ENCODE data around the gene GPI. TPM values are rescaled to one million over a fixed set of nuclear protein-coding genes. Genes with fewer than 3 reads are reported as not detected.
A peak's percentile ranks its signal among the peaks of the same experiment; 100 is the strongest.

GPI gene
- 100 to 1,000 TPM; 661 to 697 TPM for total RNA-seq

DNA sequence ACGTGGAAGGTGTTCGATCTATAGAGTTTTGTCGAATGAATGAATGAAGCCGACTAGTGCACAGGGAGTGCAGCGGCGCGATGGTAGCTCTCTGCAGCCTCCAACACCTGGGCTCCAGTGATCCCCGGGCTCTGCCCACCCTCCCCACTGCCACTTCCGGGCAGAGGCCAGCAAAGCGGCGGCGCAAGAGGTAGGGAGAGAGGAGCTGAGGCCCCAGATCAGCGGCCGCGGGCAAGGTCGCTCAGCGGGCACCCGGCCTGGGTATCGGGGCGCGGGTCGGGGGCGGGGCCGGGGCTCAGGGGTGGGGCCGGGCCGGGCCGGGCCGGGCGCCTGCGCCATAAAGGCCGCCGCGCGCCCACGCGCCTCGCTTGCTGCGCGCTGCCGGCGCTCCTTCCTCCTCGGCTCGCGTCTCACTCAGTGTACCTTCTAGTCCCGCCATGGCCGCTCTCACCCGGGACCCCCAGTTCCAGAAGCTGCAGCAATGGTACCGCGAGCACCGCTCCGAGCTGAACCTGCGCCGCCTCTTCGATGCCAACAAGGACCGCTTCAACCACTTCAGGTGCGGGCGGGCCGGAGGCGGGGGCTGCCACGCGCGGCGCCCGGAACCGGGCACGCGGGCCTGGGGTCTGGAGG lies at the start of gene GPI:
Gene GPI, plus strand, starts transcription at position 367 of the 633 bp plus-strand sequence. Its CDS starts 71 bp downstream, at position 438.
- Mint-ChIP-seq H3K27ac (peak within 1 kb of the TSS; percentile 91), H3K4me1 (ENCODE audit: low read depth) (peaks cover 62% of the 10 kb centered on the region), H3K9me3 (ENCODE audit: insufficient read depth) (no peaks in the 10 kb centered on the region), H3K27me3 (ENCODE audit: low read depth) (no peaks in the 10 kb centered on the region), H3K36me3 (ENCODE audit: low read depth) (peaks cover 44% of the 10 kb centered on the region), H3K4me3 (peak within 1 kb of the TSS; percentile 91)
- CTCF ChIA-PET = interaction anchor here (1.3 to 3.3 kb wide), 3 partner anchors 14 to 66 kb away, joined by 4 to 13 read pairs (median 6); no protein-coding TSS in a partner anchor
- peak; percentile 71 for DNase-seq
- POLR2A ChIA-PET = interaction anchor here (0.9 to 2.1 kb wide), 6 partner anchors 8 to 63 kb away, joined by 3 to 7 read pairs (median 6); partner anchors contain the start of gene UBA2
- peak; percentile 92 for ATAC-seq

DNA sequence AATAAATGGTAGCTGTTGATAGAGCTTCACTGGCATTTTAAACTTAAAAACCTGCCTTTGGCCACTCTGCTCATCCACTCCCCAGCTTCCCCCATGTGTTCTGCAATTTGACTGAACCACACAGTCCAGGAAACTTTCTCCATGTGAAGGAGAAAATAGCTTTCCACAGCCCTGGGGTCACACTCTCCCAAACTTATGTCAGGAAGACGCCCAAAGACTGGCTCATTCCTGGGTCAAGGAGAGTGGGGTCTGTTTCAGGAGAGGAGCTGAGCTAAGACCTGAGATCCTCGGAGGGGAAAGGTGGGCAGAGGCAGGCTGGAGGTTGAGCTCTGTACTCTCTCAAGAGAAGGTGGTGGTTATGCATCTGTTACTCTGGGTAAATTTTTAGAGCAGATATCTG lies 48.7 kb upstream of the GPI start:
- Mint-ChIP-seq H3K27ac (no peak overlapping the region), H3K27me3 (ENCODE audit: low read depth) (no peaks in the 10 kb centered on the region), H3K4me3 (no peak overlapping the region), H3K4me1 (ENCODE audit: low read depth) (peaks cover 13% of the 10 kb centered on the region), H3K36me3 (ENCODE audit: low read depth) (peaks cover 3% of the 10 kb centered on the region), H3K9me3 (ENCODE audit: insufficient read depth) (no peaks in the 10 kb centered on the region)
- DNase-seq (no peak), ATAC-seq (no peak)
- ChIA-PET POLR2A (no interaction called here), CTCF (interaction anchor here (0.8 kb wide), 1 partner anchor 46 kb away, joined by 3 read pairs; no protein-coding TSS in a partner anchor)

DNA sequence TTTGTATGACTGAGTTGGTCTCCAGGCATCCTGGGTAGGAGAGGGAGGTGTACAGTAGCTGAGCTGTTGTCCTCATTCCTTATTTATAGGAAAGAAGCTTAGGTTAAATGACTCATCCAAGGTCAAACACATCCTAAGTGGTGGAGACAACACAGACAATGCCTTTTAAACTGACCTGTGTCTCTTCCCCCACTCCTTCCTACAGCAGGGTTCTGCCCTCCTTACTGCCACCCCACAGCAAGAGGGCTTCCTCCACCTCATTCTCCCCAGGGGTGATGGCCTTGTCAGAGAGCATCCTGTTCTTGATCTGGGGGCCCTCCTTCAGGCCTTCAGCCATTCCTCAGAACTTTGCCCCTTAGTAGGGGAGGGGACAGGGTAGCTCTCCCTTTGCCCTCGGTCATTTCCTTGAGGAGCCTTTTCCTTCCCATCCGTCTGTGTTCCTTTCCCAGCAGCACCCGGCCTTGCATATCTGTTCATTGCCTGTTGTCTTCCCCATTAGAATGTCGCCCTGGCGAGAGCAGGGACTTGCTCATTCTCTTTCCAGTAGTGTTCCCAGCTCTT lies 48.2 kb upstream of the GPI start:
- peaks cover 13% of the 10 kb centered on the region for H3K4me1 Mint-ChIP-seq (ENCODE audit: low read depth)
- DNase-seq (no peak), ATAC-seq (no peak)
- POLR2A ChIA-PET = interaction anchor here (0.9 kb wide), 1 partner anchor 13 kb away, joined by 3 read pairs; no protein-coding TSS in a partner anchor
- H3K4me3 Mint-ChIP-seq = no peak overlapping the region
- H3K27me3 Mint-ChIP-seq (ENCODE audit: low read depth) = no peaks in the 10 kb centered on the region
- peaks cover 3% of the 10 kb centered on the region for H3K36me3 Mint-ChIP-seq (ENCODE audit: low read depth)
- H3K9me3 Mint-ChIP-seq (ENCODE audit: insufficient read depth) = no peaks in the 10 kb centered on the region
- no peak overlapping the region for H3K27ac Mint-ChIP-seq
- CTCF ChIA-PET = interaction anchor here (0.8 kb wide), 1 partner anchor 47 kb away, joined by 3 read pairs; no protein-coding TSS in a partner anchor

DNA sequence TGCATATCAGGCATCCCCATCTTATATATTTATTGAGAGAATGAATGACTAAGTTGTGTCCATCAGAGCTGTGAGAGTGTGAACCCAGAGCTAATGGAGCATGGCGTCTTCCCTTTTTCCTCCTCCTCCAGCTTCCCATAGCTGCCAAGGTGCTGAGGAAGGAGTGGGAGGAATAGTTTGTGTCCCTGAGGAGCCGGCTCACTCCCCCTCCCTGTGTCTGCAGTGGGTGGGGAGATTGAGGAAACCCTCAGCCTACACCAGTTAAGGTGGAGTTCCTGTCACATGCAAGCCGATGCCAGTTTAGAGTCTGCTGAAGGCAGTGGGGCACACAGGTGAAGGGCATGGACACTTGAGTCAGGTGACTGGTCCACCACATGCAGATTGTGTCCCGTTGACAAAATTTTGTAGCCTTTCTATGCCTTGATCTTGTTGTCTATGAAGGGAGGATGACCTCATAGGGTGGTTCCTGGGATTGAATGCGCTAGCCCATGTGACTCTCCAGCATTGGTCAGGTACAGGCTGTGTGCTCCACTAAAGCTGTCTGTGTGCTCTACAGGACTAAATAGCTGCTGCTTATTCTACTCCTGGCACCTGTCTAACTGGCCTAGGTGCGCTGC lies 47.6 kb upstream of the GPI start:
- H3K4me1 Mint-ChIP-seq (ENCODE audit: low read depth) = peaks cover 13% of the 10 kb centered on the region
- ChIA-PET POLR2A (interaction anchor here (0.9 kb wide), 1 partner anchor 14 kb away, joined by 3 read pairs; no protein-coding TSS in a partner anchor), CTCF (no interaction called here)
- ATAC-seq (peak; percentile 53), DNase-seq (no peak)
- no peaks in the 10 kb centered on the region for H3K9me3 Mint-ChIP-seq (ENCODE audit: insufficient read depth)
- H3K36me3 Mint-ChIP-seq (ENCODE audit: low read depth) = peaks cover 3% of the 10 kb centered on the region
- H3K27ac Mint-ChIP-seq = no peak overlapping the region
- no peaks in the 10 kb centered on the region for H3K27me3 Mint-ChIP-seq (ENCODE audit: low read depth)
- H3K4me3 Mint-ChIP-seq = no peak overlapping the region

DNA sequence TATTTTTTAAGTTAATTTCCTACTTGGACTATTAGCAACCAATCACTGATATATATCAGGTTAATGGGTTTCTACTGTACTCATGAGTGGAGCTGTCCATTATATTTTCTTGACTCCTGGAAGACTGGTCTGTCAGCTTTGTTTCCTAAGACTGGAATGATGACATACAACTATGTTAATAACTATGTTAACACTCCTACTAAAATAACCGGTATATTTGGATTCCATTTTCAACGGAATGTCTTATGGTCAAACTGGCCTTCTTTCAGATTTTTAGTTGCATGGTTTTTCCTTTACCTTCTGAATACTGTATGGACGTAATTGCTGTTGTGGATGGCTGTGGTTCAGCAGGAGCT lies 45.8 kb upstream of the GPI start:
- no peak for DNase-seq
- ChIA-PET CTCF (interaction anchor here (1.0 kb wide), 1 partner anchor 14 kb away, joined by 3 read pairs; no protein-coding TSS in a partner anchor), POLR2A (no interaction called here)
- no peak for ATAC-seq
- no peaks in the 10 kb centered on the region for H3K9me3 Mint-ChIP-seq (ENCODE audit: insufficient read depth)
- H3K36me3 Mint-ChIP-seq (ENCODE audit: low read depth) = peaks cover 3% of the 10 kb centered on the region
- no peaks in the 10 kb centered on the region for H3K27me3 Mint-ChIP-seq (ENCODE audit: low read depth)
- peaks cover 13% of the 10 kb centered on the region for H3K4me1 Mint-ChIP-seq (ENCODE audit: low read depth)
- H3K27ac Mint-ChIP-seq = no peak overlapping the region
- no peak overlapping the region for H3K4me3 Mint-ChIP-seq

DNA sequence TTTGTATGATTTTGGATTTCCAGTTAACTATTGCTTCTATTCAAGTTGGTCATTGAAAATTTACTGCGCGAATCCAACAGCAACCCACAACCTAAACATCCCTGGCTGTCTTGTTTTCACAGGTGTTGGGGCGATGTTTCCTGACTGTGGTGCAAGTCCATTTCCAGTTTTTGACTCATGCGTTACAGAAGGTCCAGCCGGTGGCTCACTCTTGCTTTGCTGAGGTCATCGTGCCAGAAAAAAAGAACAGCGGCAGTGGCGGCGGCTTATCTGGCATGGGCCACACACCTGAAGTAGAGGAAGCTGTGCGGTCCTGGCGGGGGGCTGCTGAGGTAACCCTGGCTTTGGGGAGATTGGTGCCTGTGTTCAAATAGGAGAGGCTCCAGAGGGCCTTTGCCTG lies 45.2 kb upstream of the GPI start:
- no peaks in the 10 kb centered on the region for H3K27me3 Mint-ChIP-seq (ENCODE audit: low read depth)
- no peaks in the 10 kb centered on the region for H3K9me3 Mint-ChIP-seq (ENCODE audit: insufficient read depth)
- H3K4me1 Mint-ChIP-seq (ENCODE audit: low read depth) = peaks cover 13% of the 10 kb centered on the region
- CTCF ChIA-PET = interaction anchor here (1.0 kb wide), 1 partner anchor 13 kb away, joined by 3 read pairs; no protein-coding TSS in a partner anchor
- H3K36me3 Mint-ChIP-seq (ENCODE audit: low read depth) = peaks cover 3% of the 10 kb centered on the region
- no peak overlapping the region for H3K4me3 Mint-ChIP-seq
- H3K27ac Mint-ChIP-seq = no peak overlapping the region
- DNase-seq (no peak), ATAC-seq (no peak)
- POLR2A ChIA-PET = no interaction called here

DNA sequence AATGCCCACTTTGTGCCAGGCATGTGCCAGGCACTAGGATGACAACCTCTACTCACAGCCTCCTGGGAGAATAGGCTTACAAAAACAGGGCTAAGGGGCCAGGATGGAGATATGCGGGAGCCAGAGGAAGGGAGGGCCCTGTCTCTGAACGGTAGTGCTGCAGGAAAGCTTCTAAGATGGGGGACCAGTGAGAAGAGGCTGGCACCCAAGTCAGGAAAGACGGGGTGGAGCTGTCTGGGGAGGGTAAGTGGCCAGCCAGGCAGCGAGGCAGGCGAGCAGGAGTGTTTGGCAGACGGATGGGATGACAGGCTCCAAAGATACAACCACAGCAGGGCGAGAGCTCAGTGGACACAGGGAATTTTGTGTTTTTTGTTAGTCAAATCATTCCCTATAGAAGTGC lies 44.7 kb upstream of the GPI start:
- H3K27me3 Mint-ChIP-seq (ENCODE audit: low read depth) = no peaks in the 10 kb centered on the region
- CTCF ChIA-PET = no interaction called here

DNA sequence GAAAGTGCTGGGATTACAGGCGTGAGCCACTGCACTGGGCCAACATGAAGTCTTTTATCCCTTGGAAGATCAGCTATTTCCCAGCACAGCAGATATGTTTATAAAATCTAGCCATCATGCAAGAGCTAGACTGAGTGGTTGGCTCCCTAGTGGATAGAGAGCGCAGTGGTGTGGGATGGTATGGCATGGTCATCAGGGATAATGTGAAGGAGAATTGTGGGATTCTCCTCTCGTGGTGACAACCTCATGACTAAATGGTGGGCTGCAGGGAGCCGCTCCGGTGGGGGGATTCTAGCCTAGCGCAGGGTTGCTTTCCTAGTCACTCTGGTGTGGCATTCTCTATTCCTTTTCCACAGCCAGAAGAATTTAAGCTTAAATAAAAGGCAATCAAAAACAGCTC lies 43.3 kb upstream of the GPI start:
- no peaks in the 10 kb centered on the region for H3K9me3 Mint-ChIP-seq (ENCODE audit: insufficient read depth)
- H3K36me3 Mint-ChIP-seq (ENCODE audit: low read depth) = peaks cover 3% of the 10 kb centered on the region
- H3K4me3 Mint-ChIP-seq = no peak overlapping the region
- DNase-seq = no peak
- ChIA-PET POLR2A (no interaction called here), CTCF (no interaction called here)
- no peaks in the 10 kb centered on the region for H3K27me3 Mint-ChIP-seq (ENCODE audit: low read depth)
- no peak overlapping the region for H3K27ac Mint-ChIP-seq
- ATAC-seq = no peak
- peaks cover 13% of the 10 kb centered on the region for H3K4me1 Mint-ChIP-seq (ENCODE audit: low read depth)

More for the DNA sequence above, 44.7 kb upstream of the GPI start:
- POLR2A ChIA-PET = no interaction called here
- DNase-seq = no peak
- H3K9me3 Mint-ChIP-seq (ENCODE audit: insufficient read depth) = no peaks in the 10 kb centered on the region
- no peak for ATAC-seq
- H3K27ac Mint-ChIP-seq = no peak overlapping the region
- H3K36me3 Mint-ChIP-seq (ENCODE audit: low read depth) = peaks cover 3% of the 10 kb centered on the region
- H3K4me1 Mint-ChIP-seq (ENCODE audit: low read depth) = peaks cover 13% of the 10 kb centered on the region
- H3K4me3 Mint-ChIP-seq = no peak overlapping the region

DNA sequence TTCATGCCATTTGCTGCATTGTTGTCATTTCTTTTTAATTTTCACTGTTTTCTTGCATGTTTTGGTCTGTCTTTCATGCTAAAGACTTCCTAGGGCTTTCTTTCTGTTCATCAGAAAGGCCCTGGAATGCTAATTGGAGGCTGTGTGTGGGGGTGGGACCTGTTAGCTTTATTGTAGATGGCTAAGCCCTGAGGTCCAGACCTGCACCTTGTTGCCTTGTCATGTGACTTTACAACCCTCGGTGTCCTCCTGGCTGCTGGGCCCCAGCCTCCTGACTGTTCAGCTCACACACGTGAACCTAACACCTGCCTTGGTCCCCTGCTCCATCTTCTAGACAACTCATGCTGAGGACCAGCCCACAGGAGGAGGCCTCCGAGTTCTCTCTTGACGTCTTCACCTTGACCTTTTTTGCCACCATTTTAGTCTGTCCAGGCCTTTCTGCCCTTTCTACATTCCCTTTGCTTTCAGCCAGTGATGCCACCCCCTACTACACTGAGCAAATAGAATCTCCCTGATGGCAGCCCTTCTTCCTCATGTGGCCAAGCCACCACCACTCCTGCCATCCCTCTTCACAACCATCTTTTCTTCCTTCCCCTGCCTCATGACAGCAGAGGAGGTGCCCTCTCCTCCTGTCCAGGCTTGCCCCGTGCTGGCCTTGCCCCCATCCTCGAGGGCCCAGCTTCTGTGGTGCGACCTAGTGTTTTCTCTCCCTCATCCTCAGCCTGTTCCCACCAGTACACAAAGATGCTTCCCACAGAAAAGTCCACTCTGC lies 41.4 kb upstream of the GPI start:
- DNase-seq = no peak
- ATAC-seq = no peak
- Mint-ChIP-seq H3K27ac (no peak overlapping the region), H3K36me3 (ENCODE audit: low read depth) (peaks cover 3% of the 10 kb centered on the region), H3K9me3 (ENCODE audit: insufficient read depth) (no peaks in the 10 kb centered on the region), H3K4me3 (no peak overlapping the region), H3K27me3 (ENCODE audit: low read depth) (no peaks in the 10 kb centered on the region), H3K4me1 (ENCODE audit: low read depth) (no peaks in the 10 kb centered on the region)
- CTCF ChIA-PET = no interaction called here
- POLR2A ChIA-PET = no interaction called here

DNA sequence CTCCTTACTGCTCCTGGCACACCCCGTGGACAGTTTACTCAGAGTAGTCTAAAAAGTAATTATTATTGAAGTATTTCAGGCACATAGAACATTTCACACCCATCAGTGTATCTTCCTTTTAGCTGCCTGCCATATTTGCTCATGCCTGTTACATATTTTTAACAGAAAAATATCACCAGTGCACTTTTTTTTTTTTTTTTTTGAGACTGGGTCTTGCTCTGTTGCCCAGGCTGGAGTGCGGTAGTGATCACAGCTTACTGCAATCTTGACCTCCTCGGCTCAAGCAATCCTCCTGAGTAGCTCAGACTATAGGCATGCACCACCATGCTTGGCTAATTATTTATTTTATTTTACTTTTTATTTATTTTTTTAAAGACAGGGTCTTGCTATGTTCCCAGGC lies 40.7 kb upstream of the GPI start:
- Mint-ChIP-seq H3K4me1 (ENCODE audit: low read depth) (no peaks in the 10 kb centered on the region), H3K4me3 (no peak overlapping the region), H3K27me3 (ENCODE audit: low read depth) (no peaks in the 10 kb centered on the region), H3K9me3 (ENCODE audit: insufficient read depth) (no peaks in the 10 kb centered on the region), H3K36me3 (ENCODE audit: low read depth) (peaks cover 3% of the 10 kb centered on the region), H3K27ac (no peak overlapping the region)
- ATAC-seq (no peak), DNase-seq (no peak)
- ChIA-PET CTCF (interaction anchor here (1.0 to 1.9 kb wide), 2 partner anchors 12 to 13 kb away, joined by 3 to 5 read pairs; no protein-coding TSS in a partner anchor), POLR2A (no interaction called here)

DNA sequence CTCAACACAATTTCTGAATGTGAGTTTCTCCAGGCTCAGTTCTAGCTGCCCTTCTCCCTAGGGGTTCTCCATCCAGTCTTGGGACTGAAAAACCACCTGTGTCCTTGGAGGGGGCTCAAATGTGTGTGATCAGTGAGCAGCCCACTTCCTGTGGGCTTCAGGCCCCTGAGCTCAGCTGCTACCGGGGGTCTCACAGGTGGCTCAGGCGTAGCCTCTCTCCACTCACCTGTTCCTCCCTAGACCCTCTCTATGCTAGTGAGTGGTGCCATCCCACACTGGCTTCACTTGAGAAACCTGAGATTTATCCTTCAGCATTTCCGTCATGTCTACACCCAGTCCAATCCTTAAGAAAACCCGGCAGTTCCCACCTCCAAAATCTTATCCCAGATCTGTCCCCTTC lies 39.8 kb upstream of the GPI start:
- Mint-ChIP-seq H3K27me3 (ENCODE audit: low read depth) (no peaks in the 10 kb centered on the region), H3K9me3 (ENCODE audit: insufficient read depth) (no peaks in the 10 kb centered on the region), H3K36me3 (ENCODE audit: low read depth) (peaks cover 5% of the 10 kb centered on the region), H3K4me3 (no peak overlapping the region), H3K4me1 (ENCODE audit: low read depth) (no peaks in the 10 kb centered on the region), H3K27ac (no peak overlapping the region)
- CTCF ChIA-PET = interaction anchor here (1.0 to 1.9 kb wide), 2 partner anchors 11 to 13 kb away, joined by 3 to 5 read pairs; no protein-coding TSS in a partner anchor
- POLR2A ChIA-PET = no interaction called here
- DNase-seq (no peak), ATAC-seq (no peak)

Data from activated CD8-positive, alpha-beta T cell treated with anti-CD3 and anti-CD28 coated beads, Interleukin-2, amount 10 ng/mL, durations not matched to agents 7 days and 5 days (primary cell).